Endothelial cell of hepatic sinusoid (primary cell): Measurements from ENCODE around the gene PDGFC.

Source experiments
- in situ Hi-C: cut with HindIII; loops from 2 replicates; pipeline ENCODE4 v1.10.0; 2017; ENCODE audit warnings: low sequenced_read_pairs

PDGFC gene

DNA sequence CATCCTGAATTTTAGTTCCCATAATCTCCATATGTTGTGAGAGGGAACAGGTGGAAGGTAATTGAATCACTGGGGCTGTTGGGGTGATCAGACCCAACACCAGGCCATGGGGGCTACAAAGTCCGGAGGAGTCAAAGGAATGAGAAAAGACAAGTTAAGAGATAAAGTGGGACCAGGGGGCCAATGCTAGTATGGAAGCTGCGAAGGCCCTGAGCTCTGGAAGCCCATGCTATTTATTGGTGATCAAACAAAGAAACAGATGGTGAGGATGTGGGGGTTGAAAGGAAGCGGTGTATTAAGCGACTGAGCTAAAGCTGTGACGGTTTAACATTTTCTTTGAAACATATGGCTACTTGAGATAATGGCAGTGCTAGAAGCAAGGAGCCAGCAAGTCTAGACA, 132.8 kb downstream of the PDGFC start:
- in situ Hi-C loops, result no loop called here

DNA sequence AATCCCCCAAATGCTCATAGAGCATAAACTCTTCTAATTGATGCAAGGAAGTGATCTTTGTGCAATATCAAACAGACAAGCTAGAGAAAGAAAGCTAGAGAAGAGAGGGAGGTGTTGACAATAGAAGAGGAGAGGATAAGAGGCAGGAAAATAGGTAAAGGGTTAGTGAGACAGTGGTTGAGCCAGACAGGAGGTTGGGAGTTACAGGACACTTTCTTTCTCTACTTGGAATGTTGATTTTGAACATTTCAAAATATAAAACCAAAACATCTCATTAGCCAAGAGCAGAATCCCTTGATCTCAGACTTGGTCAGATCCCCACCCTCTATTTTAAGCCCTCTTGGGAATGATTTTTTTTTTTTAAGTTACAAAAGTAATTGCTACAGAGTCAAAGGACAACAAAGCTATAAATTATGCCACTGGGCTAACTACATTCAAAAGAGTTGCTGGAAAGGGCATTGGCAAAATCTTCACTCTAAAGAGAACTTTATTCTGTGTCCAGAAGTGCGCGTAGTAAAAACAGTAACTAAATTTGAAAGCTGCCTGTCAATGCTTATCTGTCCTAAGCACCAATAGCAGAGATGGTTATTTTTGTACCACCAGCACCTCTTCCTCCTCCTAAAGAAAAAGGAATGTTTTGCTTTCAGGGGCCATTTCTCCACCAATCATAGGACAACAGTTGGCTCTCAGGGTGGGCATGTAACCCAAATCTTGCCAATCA, 133.8 kb downstream of the PDGFC start:
- in situ Hi-C loops, result no loop called here

DNA sequence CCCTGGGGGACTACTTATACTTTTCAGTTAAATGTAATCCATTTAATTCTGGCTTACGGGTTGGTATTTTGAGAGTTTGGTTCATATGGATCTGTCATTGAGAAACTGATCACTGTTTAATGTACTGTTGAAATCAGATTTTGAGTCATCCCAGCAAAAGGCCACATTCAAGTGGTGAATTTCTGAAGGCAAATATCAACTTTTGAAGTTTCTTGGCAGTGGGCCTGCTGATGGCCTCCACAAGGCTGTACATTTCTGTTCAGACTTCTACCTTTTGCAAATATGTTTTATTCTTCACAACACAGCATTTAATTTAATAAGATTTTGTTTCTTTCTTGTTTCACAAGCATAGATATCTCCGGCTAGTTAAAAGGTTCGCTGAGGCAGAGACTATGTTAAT, 138.7 kb downstream of the PDGFC start:
- in situ Hi-C loops, result no loop called here

DNA sequence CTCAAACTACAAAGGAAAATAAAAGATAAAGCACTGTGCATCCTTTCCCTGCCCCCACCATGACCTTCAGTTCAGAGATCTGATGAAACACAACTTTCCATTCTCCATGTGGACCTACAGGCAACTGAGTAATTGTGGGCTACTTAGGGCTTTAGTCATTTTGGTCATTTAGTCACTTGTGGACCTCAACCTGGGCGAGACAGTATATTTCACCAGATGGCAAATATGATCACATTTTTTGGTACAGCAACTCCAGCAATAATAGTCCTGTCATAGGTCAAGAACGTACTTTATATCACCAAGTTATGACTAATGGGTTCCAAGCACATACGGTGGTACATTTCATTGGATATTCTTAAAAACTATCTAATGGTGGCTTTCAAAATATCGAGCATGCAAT, 141.2 kb downstream of the PDGFC start:
- in situ Hi-C loops, result no loop called here

DNA sequence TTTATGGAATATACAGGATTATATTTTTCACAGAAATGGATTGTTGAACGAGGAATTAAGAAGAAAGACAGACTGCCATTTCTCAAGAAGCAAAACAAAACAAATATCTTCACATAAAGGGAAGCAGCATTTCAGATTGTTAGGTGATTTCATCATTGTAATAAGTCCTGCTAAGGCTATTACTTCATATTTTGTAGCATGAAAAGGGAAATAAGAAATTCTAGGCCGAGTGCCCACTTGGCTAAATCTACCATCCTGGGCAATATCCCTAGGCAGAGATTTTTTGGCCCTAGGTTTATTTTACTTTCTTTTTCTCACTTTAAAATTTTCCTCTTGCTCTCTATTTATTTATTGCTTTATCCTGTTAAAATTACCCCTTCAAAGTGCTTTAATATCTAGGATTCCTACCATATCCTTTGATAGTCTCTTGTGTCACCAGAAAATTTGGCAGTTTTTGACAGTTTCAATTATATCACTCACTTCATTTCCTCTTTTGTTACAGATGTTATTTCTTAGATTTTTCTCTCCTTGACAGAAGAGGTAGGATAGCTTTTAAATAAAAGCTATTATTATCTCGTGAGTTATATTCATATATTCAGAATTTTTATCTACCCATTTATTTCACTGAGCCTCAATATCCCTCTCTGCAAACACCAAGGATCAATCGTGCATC, 142.3 kb downstream of the PDGFC start:
- in situ Hi-C loops, result no loop called here

DNA sequence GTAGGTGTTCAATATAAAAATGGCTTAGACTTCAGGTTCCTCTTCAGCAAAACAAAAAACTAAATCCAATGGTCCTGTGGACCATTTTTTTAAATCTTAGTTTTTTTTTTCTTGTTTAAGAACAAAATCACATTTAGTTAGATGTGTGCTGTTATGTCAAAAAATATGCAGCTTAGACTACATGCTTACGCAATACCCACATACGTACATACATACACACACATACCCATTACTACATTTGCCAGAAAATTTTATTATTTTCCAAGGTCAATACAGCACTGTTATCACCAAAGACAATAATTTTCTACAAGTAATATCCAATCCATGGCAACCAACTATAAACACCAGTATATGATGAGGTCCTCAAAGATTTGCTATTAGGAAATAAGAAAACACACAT, 144.1 kb downstream of the PDGFC start:
- in situ Hi-C loops, result no loop called here

DNA sequence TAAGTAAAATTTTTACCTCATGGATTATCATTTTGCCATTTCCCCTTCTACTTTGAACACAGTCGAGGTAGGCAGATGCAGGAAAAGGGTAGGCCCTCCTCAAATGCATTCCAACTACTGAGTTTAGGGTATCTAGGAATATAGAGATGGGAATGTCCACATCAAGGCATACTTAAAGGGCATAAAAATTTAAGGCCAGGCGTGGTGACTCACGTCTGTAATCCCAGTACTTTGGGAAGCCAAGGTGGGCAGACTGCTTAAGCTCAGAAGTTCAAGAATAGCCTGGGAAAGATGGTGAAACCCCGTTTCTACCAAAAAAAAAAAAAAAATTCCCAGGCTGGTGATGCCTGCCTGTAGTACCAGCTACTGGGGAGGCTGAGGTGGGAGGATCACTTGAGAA, 146.5 kb downstream of the PDGFC start:
- in situ Hi-C loops, result no loop called here

DNA sequence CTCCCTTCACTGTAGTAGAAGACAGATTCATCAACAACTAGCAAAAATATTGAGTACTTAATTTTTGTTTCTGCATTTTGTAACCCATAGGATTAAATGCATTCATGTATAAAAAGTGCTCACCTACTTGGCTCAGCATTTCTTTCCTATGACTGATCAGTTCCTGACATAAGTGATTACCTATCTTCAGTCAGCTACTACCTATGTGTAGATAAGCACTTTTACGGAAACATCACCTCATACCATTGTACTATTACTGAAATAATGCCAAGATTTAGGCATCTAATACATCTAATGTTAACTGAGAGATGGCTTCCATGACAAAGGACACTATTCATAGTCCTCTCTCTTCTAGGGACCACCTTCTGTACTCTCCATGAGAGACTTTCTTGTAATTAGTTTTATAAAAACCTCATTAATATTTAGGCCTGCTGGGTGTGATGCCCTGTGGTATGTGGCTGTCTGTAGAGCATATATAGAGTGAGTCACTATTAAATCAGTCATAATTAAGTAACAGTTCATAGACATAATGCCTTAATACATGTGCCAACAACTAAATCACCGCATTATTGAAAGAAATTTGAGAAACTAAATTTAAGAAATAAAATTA, 147.0 kb downstream of the PDGFC start:
- in situ Hi-C loops, result no loop called here

DNA sequence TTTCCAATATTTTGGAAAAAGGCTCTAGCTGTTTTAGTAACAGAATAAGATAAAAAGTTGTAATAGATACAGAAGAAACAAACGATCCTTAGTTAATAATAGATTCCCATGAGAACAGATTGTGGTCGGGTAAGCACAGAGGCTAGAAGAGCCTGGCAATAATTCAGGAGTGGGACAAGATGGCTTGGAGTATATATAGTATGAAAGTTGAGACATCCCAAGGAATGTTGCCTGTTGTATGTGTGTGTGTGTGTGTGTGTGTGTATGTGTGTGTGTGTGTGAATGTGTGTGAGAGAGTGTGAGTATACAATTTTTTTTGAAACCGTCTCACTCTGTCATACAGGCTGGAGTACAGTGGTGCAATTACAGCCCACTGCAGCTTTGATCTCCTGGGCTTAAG, 150.7 kb downstream of the PDGFC start:
- in situ Hi-C loops, result no loop called here

DNA sequence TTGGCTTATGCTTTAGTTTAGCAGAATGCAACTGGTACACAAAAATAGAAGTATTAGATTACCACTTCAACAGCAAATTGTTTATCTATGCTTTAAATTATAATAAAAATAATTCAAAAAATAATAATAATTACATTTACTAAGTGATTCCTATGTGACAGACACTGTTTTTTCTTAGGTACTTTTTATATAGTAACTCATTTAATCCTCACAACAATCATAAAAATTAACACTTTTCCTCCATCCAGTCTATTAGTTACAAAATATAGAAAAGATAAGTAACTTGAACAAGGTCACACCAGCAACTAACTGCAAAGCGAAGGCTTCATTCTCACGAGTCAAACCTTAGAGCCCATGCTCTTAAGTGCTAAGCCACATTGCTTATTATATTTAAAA, 155.2 kb downstream of the PDGFC start:
- in situ Hi-C loops, result no loop called here

DNA sequence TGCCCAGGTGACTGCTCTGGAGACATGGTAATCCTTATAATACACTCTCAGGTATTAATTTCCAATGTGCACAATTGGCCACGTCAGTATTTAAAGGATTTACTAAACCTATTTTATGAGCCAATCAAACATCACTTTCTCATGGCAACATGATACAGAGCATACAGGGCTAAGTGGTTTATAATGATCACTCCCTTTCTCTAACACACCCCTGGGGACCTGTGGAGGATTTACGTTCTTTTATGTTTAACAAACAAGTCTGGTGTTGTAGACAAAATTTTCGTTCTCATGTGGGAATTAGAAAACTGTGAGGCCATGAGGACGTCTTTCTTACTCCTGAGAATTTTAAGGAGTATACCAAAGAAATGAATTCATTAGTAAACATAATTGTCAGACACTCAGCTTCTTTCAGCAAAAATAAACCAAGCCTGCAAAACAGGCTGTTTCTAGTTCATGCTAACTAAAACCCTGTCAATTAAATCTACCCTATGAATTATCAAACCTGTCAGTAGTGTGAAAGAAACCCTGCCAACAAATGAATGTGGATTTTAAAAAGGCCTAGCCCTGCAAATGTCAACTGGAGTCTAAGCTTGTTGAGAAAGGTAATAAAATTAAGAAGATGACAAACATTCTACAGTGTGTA, 155.8 kb downstream of the PDGFC start:
- in situ Hi-C loops, result no loop called here

DNA sequence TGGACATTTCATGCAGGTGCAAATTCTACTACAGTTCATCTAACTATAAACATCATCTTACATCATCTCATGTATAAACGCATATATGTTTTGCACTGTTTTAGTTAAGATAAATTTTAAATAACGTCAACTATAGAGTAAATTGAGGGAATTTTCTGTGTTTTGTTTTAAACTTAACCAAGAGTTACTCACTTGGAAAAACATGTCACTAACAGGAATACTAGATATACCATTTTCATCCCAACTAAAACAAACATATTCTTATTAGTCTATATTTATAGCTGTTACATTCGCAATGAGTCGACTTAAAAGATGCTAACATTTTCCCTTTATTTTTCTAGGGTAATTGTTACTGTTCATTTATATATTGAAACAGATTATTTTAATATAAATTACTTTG, 159.6 kb downstream of the PDGFC start:
- in situ Hi-C loops, result no loop called here

DNA sequence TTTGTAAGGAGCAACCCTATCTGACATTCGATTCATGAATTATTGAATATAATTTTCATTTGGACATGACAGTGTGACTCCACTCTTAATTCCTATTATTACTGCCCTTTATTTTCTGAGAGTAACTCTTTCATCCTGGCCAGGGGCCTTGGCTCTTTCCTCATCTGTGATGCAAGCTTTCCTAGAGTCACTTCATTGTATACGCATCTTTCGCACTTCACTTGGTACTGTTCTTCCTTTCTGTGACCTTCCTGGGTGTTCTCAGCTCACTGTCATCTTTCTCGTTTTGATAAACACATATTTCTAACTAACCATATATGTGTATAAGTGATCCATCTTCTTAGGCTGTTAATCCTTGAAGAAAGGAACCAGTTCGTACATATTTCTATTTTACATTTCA, 160.3 kb downstream of the PDGFC start:
- in situ Hi-C loops, result no loop called here

DNA sequence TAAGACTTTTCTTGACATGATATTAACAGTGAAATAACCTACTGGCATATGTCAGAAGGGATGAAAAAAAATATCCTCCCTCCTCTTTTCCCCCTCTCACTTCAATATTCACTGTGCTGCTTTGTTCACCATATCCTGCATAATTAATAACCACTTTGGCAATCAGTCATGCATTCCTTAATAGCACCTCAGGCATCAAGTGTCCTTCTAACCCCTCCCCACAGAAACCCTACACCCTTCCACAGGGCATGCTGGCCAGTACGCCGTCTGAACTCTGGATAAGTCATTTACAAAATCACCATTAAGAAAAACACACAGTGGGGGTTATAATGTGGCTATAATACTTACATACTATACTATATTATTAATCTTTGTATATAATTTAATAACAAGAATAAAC, 165.9 kb downstream of the PDGFC start:
- in situ Hi-C loops, result no loop called here

DNA sequence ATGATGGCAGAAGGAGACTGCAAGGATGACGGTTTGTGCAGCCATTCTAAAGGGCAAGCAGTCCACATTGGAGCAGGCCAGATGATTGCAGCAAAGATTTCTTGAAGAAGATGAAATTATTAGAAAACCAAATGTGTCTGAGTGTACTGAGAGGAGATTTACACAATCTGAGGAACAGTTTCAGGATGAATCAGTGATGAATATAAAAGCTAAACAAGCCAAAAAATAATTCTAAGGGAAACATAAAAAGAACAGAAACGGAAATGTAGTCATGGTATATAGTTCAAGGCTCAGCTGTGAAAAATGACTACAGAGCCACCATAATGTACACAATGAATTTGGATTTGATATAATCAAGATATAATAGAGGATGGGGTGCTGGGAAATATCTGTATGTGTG, 168.5 kb downstream of the PDGFC start:
- in situ Hi-C loops, result no loop called here

DNA sequence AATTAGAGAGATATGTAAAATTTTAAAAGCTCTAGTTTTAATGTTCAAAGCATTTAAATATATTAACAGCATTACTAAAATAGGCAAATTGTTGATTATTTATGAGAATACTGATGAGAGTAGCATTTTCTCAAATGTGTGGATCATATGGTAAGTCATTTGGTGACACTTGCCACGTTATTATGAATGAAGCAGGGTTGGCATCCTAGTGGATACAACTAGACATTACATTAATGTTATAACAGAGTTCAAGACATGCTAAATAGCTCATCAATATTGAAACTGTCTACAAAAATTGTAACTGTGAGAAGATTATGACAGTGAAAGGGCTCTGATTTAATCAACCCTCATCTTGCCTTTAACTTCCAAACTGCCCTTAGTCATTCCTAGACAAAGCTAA, 171.1 kb downstream of the PDGFC start:
- in situ Hi-C loops, result no loop called here

DNA sequence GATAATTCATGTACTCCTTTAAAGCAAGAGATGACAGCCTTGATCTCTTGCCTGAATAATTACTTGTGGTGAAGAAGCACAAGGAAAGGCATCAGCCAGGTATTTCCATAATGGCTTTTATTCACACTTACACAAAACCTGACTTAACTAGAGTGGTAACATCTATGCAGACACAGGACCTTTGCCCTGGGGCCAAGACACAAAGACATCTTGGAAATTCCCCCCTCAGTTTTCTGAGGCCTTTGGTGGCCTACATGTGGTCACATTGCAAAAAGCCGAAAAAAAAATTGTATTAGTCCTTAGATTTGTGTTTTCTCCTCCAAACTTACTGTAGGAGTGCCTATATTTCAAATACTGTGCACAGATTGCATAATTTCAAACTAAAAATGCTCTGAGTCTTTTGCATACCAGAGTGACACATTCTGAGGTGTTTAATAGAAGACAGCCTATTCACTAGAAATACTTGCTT, 172.4 kb downstream of the PDGFC start:
- in situ Hi-C loops, result no loop called here

DNA sequence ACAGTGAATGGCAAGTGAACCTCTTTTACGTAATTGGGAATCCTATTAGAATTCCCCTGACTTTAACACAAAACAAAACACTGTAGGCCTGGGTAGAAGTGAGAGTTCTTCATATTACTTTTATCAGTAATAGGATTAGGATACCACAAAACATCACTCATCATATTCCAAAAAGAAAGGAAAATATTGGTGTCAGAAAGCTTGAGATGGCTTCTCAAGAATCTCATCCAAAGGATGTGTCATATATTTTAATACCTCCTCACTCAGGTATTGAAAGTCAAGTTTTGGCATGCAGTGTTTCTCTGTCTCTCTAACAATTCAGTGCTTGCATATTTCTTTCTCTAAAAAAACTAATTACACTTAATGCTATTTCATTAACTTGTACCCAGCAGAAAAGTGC, 173.2 kb downstream of the PDGFC start:
- in situ Hi-C loops, result no loop called here

DNA sequence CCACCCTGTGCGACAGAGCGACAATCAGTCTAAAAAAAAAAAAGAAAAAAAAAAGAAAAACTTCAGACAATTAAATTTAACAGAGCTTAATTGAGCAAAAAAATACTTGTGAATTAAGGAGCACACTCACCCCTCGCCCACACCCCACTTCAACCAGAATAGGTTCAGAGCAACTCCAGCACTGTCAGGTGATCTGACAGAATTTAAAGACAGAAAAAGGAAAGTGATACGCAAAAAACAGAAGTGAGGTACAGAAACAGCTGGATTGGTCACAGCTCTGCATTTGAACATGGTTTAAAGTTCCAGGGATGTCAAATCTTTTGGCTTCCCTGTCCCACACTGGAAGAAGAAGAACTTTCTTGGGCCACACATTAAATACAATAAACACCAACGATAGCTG, 174.4 kb downstream of the PDGFC start:
- in situ Hi-C loops, result no loop called here

DNA sequence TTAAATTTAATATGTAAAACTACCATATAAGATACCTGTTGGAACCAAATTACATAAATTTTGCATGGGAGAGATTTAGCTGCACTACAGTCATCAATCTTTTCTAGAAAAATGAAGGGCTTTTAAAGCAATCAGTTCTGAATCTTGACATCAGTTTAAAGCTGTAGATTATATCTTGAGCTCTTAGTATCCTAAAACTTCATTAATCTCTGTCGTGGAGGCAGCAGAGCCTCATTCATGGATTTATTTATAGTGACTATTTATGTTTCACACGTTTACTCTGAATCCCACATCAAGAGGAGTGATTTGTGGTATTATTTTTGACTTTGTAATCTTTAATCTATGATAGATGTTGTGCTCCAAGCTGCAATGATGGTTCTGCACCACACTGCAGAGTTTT, 175.9 kb downstream of the PDGFC start:
- in situ Hi-C loops, result no loop called here

DNA sequence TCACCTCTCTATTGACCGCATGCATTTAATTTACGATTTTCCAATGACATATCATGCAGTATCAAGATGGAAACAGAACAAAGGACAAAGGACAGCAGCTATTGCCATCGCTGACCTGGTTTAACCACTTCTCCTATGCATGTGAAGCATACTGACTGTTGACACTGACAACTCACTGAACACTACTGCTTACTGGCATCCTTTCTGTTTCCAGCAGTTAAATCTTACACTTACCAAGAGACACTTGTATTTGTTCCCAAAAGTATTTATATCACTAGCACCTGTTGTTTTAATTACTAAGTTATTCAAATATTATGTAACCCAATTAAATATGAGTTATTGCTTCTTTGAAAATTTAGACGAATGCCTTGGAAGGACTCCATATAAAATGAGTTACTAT, 176.7 kb downstream of the PDGFC start:
- in situ Hi-C loops, result no loop called here
